ENCODE measurements around the gene PDLIM7.
A peak's percentile ranks its signal among the peaks of the same experiment; 100 is the strongest.

Gene PDLIM7

DNA sequence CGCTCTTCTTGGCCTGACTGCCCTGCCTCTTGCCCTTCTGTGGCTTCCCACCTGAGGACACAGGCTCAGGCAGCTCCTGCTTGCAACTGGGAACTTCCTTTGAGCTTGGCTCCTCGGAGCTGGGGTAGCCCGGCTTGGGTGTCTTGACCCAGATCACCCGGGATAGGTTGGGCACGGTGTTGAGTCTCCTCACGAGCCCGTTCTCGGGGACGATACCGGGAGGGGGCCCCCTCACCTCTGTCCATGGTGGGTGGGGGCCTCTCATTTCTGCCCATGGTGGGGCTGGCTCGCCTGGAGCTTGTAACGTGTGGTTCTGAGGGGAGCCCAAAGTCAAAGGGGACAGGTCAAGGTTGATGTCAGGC is 27.1 kb upstream of the PDLIM7 start:
- no peak for DNase-seq

DNA sequence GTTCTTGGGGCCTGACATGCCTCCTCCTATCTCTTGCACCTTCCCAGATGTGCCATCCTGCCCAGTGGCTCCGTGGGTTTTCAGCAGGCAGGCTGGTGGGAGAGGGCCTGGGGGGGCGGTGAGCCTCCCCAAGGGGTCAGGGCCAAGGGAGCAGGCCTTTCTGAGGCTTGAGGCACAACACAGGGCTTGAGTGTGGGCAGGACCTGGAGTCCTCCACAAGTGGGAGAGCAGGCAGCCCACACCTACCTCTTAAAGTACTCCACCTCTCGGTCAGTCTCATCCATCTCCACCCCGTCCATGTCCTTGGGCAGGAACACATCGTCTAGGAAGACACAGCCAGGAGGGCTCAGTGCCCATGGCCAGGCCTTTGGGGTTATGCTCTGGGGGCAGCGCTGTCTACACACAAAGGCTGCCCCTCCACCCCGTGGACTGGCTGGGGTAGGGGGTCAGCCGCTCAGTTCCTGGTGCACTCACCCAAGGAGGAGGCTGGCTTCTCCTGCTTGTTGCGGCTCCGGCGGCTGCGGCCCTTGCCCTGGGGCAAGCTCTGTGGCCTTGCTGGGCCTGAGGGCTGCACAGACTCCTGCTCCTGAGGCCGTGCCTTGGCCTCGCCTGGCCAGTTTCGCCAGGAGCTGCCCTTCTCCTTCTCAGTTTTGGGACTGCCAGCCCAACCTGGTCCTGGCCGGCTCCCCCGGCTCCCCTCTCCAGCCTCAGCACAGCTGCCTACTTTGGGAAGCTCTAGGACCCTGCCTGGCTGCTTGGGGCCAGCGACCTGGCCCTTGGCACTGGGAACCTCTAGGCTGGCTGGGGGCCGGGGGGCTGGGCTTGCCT is 26.5 kb upstream of the PDLIM7 start:
- DNase-seq = no peak

DNA sequence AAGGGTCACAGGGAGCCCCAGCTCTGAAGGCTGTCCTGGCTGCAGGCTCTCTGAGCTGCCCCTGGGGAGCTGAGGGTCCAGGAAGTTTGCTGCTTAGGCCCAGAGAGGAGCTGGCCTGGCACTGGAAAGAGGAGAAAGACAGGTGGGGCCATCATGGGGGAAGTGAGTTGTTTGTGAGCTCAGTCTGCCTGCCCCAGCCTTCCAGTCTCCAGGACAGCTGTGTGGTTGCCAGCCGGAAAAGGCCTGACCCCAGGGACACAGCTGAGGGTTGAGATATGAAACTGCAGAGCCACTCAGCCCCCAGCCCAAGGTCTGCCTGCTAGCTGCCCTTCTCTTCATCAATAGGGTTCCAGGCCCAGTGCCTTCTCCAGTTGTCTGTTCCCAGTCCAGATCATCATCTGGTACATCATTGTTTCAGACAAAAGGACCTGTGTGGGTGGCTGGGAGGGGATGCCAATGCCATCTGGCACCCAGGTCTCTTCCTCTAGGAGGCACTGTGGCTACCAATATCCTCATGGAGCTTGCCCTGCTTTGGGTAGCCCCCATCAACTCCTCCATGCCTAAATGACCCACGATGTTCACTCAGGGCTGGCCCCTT is 23.6 kb upstream of the PDLIM7 start:
- DNase-seq = no peak

DNA sequence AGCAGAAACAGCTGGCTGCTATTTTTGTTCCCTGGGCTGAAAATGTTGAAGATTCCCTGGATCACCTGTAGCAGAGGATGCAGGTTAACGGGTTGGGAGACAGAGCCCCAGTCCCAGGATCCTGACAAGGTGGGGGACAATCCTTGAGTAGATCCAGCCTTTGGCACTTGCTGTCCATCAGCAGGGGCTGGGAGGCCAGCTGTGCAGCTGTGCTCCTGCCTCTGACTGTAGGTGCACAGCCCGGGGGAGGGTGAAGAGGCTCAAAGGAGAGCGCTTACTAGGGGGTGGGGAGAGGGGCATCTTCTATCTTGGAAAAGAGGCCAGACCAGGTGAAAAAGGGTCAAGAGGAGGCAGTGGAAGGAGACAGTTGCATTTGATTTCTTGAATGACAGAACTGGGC is 22.9 kb upstream of the PDLIM7 start:
- DNase-seq = no peak

DNA sequence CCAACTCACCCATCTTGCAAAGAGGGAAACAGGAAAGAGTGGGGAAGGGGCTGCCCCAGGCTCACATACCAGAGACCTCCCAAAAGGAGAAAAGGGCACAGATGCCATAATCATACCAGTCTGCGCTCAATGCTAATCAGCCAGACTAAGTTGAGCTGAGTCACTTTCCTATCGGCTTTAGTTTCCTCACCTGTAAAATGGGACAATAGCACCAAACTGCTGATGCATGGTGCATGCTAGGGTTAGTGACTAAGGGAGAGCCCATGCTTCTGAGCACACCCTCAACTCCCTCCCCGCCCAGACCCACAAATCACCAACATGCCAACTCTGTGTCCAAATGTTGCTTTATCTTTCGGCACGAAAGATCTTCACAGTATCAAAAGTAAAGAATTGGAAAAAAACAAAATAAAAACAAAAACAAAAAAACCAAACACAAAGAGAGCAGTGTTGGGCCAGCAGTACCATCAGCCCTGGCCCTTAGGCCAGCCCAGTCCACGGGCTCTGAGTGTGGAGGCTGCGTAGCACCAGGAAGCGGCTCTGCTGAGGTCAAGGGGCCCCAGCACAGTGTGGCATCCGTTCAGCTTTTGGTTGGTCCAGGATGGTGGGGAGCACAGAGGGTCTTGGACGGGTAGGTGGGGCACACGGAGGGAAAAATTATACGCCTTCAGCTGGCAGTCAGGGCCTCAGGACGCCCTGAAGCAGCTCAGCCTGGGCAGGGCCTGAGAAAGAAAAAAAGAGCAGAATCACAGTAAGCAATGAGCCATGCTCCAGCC is 22.2 kb upstream of the PDLIM7 start:
- no peak for DNase-seq

DNA sequence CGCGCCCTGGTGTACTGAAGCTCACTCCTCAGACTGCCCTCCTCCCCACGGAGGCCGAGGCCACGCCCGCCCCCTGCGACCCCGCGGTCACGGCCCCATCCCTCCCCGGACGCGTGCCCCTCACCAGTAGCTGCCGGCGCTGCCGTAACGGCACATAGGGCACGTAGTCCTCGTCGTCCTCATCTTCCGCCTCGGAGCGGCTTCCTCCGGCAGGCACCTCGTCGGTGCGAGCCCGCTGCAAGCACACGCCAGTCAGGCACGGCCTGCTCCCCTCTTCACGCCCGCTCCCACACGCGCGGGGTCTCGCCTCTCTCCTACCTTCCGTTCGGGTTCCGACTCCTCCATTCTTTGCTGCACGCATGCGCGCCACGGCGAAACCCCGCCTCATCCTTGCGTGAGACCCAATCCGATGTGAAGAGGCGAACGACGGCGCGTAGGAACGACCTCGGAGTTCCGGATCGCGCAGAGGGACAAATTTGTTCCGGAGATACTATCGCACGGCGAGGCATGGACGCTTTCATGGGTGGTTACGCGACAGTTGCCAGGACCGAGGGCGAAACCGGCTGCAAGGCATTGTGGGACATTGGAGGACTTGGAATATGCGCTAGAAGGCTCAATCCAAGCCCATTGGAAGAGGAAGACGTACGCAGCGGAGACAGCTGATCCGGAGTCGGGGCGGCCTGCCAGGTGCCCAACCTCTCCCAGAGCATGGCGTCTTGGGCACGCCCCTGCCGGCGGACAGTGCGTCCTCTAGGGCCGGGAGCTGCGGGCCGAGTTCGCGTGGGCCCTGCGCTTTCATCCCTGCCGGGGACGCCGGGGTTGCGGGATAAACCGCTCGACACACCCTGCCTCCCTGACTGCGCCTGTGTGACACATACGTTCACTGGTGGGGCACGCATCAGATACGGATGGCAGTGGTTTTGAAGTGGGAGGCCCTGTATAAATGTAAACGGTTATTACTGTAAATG is 19.5 kb upstream of the PDLIM7 start, which contains the start of gene DDX41:
Gene DDX41 (minus strand): TSS at position 361 of the 968 bp plus-strand sequence. CDS start 16 bp downstream, at position 345.
- peak; percentile 96 to 98 for DNase-seq

DNA sequence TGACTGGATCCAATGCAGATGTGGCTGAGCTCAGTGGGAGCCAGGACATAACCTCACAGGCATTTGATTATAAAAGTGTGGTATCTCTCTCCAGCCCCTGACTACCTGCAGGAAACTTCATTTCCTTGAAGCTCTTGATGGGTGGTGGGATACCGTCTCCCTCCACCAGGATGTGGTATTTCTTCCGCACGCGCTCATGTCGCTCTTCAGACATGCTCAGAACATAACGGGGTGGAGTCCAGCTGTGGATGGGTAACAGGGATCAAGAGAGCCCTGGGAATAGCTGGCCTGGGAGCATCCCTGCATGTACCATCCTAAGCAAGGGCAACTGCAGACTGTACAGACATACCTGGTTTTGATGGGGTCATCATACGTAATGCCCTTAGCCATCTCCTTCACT is 18.2 kb upstream of the PDLIM7 start:
- no peak for DNase-seq

DNA sequence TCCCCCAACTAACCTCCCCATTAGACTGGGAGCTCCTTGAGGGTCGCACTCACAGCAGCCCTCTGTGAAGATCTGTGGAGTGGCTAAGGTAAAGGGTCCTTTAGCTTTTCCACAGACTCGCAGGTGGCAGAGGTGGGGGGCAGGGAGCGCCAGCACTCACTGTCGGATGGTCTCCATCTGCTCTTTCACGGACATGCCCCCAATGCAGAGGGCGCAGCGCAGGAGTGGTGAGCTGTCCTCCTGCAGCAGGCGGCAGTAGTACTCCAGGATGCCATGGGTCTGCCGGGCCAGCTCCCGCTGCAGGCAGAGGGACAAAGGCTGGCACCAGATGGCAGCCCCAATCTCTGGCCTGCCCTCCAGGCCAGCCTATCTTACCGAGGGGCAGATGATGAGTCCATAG is 17.1 kb upstream of the PDLIM7 start:
- DNase-seq = no peak

DNA sequence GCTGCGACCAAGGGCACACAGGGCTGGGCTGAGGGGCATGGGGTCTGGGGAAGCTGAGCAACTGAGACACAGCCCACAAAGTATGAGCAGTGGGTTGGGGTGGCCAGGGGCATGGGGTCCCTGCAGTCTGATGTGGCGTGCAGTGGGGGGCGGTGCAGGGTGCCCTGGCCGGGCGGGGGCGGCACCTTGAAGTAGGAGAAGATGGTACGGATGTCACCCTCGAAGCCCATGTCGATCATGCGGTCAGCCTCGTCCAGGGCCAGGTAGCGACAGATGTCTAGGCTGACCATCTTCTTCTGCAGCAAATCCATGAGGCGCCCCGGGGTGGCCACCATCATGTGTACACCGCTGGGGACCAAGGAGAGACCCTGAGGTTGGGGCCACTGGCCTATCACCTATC is 16.1 kb upstream of the PDLIM7 start:
- no peak for DNase-seq

DNA sequence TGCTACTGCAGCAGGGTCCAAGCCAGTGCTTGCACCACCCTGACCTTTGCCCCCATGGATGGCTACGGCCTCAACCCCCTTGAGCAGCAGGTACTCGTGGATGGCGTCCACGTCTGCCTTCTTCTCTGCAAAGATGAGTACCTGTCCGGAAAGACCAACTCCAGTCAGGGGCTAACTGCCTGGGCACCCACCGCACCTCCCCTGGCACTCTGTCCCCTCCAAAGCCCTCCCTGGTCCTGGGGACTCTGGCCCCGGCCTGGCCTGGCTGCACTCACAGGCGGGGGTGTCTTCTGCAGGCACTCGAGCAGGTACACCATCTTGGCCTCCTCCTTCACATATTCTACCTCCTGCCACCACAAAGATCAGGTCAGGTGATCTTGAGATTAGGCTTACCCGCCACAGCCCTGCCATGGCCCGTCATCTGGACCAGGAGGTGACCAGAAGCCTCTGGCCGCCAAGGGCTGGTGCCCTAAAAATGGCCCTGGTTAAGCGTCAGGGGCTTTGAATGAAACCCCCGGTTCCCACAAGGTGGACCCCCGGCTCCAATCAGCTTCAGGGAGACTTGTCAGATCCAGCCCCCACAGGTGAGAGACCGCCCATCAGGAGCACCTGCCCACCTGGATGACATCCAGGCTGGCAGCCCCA is 15.5 kb upstream of the PDLIM7 start:
- DNase-seq = no peak

DNA sequence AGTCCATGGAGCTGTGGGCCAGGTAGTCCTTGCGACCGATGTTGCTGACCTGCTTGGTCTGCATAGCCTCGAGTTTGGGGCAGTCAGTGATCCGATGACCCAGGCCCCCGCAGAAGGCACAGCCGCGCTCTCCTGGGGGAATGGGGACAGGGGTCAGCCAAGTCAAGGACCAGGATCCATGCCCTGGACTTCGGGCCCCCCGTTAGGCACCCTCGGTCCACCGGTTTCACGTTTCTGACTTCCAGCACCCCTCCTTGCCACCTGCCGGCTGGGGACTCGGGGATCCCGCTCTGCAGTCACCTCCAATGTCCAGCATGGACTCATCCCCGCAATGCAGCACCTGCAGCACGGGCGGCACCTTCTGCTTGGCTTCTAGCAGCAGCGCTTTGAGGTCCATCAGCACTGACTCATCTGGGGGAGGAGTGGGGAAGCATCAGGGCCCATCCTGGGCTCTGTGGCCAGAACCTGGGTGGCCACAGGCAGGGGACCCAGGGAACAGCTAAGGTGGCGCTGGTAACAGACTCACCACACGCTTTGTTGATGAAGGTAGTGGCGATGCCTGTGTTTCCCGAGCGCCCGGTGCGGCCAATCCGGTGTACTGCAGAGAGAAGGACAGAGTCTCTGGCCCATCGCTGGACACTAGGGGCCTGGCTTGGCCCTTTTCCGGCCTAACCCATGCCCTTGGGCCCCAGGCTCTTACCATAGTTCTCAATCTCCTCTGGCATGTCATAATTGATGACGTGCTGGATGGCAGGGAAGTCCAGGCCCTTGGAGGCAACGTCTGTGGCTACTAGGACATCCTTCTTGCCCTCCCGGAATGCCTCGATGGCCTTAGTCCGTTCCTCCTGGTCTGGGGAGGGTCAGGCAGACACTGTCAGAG is 14.6 kb upstream of the PDLIM7 start:
- no peak for DNase-seq

DNA sequence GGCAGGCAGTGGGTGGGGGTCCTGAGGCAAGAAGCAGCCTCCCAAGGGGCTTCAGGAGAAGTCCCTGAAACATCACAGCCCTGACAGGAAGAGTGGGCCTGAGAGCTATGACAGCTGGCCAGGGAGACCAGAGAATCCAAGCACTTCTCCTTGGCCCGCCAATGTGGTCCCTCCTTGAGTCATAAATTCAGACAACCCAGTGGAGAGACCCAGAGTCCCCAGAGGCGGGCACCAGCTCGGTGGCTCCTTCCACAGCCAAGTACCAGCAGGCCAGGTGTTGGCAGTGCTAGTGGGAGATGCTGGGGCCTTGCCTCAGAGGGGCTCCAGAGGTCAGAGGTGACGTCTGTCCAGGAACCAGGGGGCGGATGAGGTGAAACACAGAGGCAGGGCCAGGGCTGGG is 13.8 kb upstream of the PDLIM7 start:
- DNase-seq = no peak

DNA sequence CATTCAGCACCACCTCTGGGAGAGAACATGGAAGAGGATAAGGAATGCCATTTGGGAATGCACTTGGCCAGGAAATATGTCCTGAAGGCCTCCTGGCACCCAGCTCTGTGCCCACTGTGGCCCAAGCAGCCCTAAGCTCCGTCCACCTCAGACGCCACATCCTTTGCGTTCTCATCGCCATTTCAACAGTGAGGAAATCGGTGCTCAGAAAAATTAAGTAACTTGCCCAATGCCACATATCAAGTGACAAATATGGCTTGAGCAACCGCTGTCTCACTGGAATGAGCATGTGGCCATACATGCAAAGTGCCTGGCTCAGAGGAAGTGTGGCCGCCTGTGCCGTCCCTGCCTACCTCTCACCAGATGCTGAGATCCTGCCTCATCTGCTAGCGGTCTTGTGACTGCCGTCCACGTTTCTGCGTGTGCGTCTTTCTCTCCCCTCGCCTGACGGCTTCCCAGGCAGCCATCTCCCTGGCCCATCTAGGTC is 13.2 kb upstream of the PDLIM7 start:
- DNase-seq = peak; percentile 92 to 94

DNA sequence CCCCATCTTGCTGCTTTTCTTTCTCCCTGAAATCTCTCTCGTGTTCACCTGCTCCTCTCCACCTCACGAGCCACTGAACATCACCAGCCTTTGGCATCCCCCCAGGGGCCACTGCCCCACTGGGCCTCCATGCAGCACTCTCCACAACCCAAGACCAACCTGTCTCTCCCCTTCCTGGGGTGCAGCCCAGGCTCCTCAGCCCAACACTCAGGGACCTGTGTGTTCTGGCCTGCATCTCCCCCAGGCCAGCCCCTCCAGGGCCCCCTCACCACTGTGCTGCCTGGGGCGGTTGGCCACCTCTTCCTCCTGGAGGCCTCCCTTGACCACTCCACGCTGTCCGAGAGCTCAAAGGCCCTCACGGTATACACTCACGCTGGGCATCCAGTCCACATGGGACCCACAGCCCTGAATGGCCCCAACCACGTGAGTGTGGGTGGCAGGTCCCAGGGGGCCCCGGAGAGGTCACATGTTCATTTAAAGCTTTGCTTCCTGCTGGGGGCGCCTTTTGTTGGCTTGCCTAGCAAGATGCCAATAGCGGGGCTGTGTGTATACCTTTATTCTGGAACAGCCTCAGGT is 12.7 kb upstream of the PDLIM7 start:
- no peak for DNase-seq

DNA sequence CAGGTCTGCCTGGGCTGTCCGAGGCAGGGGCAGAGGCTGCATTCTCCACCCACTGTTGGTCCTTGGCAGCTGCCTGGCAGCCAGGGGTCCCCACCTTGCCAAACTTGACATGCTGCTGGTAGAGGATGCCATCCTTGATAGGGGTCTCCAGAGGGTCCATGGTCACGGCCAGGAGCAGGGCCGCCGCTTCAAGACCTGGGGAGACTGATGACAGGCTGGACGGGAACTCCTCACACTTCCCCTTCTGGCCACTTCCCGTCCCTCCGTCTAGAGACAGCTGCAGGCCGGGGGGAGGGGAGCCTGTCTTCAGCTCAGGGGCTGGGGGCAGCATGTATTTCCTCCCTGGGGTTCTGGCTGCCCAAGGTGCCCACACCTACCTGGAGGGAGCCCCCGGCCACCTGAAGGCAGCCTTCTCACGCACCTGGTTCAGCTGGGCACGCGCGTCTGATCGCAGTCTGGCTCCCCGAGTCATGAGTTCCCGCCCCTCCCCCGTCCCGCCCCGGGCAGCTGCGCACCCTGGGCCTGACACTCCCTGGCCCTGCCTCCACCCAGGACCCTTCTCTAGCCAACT is 12.1 kb upstream of the PDLIM7 start, which contains the start of gene DOK3:
Gene DOK3 (minus strand): TSS at position 446 of the 571 bp plus-strand sequence. CDS start 286 bp downstream, at position 160.
- DNase-seq = peak; percentile 59 to 64

DNA sequence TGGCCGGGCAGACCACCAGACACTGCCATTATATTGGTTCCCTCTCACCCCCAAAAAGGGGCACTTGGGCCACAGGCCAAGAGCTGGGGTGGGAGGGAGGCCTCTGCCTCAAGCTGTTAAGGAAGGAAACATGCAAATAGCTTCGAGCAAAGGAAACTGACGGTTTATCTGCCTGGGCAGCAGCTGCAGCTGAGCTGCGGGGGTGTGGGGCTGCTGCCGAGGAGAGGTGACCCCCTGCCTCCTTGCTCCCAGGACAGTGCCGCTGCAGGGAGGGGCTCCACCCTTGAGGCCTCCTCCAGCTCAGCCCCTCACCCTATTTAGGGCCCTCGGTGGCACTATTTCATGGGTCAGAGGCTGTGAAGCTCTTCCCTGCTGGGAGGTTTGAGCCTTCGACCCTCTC is 11.4 kb upstream of the PDLIM7 start:
- DNase-seq = peak; percentile 22 to 36

DNA sequence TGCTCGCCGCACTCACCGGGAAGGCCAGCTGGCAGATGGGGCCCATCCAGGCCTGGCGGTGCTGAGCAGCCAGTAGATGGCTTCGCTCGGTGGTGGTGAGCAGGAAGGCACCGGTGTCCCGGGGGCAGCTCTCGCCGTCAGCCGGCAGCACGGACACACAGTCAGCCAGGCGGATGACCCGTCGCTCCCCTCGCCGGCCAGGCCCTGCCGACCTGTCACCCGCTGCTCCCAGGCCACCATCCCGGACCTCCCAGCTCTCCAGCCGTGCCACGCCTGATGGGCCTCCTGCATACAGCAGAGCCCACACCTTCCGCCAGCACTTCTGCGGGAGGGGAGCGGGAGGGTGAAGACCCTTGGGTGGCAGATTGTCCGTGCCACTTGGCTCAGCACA is 10.8 kb upstream of the PDLIM7 start:
- DNase-seq = no peak

DNA sequence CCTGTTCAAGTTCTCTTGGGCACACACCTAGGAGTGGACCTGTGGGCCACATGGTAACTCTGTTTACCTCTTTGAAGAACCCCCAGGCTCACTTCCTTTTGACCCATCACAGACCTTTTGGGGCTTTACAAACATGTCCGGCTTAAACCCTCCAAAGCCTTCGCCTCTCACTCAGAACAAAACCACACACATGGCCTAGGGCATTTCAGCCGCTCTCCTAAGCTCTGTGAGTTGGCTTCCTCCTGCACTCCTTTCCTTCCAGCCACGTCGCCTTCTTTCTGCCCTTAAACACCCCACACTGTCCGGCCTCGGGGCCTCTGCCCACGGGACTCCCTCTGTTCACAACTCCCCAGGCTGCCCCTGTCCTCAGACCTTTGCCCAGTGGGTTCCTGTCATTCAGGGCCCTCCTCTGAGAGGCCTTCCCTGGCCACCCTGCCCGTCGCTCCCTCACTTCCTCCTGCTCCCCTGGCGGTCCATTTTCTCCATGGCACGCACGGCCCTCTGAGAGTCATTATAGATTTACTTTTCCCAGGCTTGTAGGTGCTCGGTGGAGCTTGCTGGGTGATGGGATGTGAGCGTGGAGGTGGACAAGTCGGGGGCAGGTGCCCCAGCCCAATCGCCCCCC is 10.3 kb upstream of the PDLIM7 start:
- DNase-seq = peak; percentile 45 to 52

DNA sequence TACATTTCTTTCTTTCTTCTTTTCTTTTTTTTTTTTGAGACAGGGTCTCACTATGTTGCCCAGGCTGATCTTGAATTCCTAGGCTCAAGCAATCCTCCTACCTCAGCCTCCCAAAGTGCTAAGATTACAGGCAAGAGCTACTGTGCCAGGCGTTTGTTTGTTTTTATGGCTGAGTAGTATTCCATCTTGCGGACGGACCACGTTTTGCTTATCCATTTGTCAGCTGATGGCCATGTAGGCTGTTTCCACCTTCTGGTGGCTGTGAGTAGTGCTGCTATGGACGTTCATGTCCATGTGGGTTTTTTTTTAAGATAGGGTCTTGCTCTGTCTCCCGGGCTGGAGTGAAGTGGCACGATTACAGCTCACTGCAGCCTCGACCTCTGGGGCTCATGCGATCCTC is 9.8 kb upstream of the PDLIM7 start:
- peak; percentile 17 to 45 for DNase-seq

DNA sequence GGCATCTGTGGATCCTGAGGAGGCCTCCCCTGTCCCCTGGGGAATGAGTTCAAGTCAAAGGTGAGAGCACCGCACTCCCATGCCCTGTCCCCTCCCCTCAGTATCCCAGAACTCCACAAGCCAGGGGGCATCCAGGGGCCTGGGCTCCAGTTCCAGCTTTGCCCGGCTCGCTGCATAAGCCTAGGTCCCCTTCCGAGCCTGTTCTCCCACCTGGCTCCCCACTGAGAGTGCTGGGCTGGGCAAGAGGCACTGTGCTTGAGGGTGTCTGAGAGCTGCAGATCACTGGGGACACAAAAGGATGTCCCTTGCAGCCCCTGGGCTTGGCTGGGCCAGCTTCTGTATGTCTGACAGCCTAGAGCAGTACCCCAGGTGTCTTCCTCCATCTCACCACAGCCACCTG is 7.7 kb upstream of the PDLIM7 start:
- no peak for DNase-seq

Measured in AML-193 (cell line).